Measurements from ENCODE around the gene TCEA2. TPM values are rescaled to one million over a fixed set of nuclear protein-coding genes. Genes with fewer than 3 reads are reported as not detected.
A peak's percentile ranks its signal among the peaks of the same experiment; 100 is the strongest.

The TCEA2 gene
- total RNA-seq, 1 donor from 2014 or later: 23.2 TPM

- H3K9ac ChIP-seq: no peak overlapping the region
- TF ChIP-seq EZH2phosphoT487 (IDR thresholded peaks at IDR 0.05): no peak
- peaks cover 28% of the 10 kb centered on the region for H4K20me1 ChIP-seq (ENCODE audit: low read depth)
- Mint-ChIP-seq H3K4me3 (no peak overlapping the region), H3K36me3 (no peaks in the 10 kb centered on the region), H3K4me1 (peaks cover 11% of the 10 kb centered on the region), H3K9me3 (no peaks in the 10 kb centered on the region), H3K27ac (no peak overlapping the region), H3K27me3 (ENCODE audit: insufficient read depth, low read depth) (peaks cover 68% of the 10 kb centered on the region)
- H3K9me3 ChIP-seq (ENCODE audit: low read depth): no peaks in the 10 kb centered on the region
- H3K4me3 ChIP-seq: no peak overlapping the region
- H3F3A ChIP-seq (ENCODE audit: low read depth): peaks cover 15% of the 10 kb centered on the region
- H3K4me2 ChIP-seq: peak overlapping the region; percentile 69
- H3K27ac ChIP-seq: no peak overlapping the region
- no peaks in the 10 kb centered on the region for H3K79me2 ChIP-seq (ENCODE audit: low read depth)
- no peaks in the 10 kb centered on the region for H3K36me3 ChIP-seq
- H3K4me1 ChIP-seq: peaks cover 21% of the 10 kb centered on the region
- DNase-seq (ENCODE audit: low spot score): no peak
- no peak overlapping the region for H2AFZ ChIP-seq (replicated peaks)
- peaks cover 100% of the 10 kb centered on the region for H3K27me3 ChIP-seq
Measured at GRCh38 chr20:64041781-64042053, 21.3 kb upstream of the TCEA2 start.

GRCh38 chr20:64042054-64042781 lies 20.8 kb upstream of the TCEA2 start:
- Histone ChIP-seq H3F3A (ENCODE audit: low read depth) (peaks cover 15% of the 10 kb centered on the region), H4K20me1 (ENCODE audit: low read depth) (peaks cover 26% of the 10 kb centered on the region), H3K9me3 (ENCODE audit: low read depth) (no peaks in the 10 kb centered on the region), H3K79me2 (ENCODE audit: low read depth) (no peaks in the 10 kb centered on the region), H3K27me3 (peaks cover 100% of the 10 kb centered on the region), H3K4me1 (peaks cover 17% of the 10 kb centered on the region), H3K9ac (no peak overlapping the region), H3K27ac (no peak overlapping the region), H3K36me3 (no peaks in the 10 kb centered on the region), H3K4me2 (peak overlapping the region; percentile 69), H3K4me3 (peak overlapping the region; percentile 35), H2AFZ (replicated peaks) (peak overlapping the region; percentile 19)
- H3K36me3 Mint-ChIP-seq: no peaks in the 10 kb centered on the region
- DNase-seq (ENCODE audit: low spot score): peak; percentile 37
- TF ChIP-seq, protein P1, sequence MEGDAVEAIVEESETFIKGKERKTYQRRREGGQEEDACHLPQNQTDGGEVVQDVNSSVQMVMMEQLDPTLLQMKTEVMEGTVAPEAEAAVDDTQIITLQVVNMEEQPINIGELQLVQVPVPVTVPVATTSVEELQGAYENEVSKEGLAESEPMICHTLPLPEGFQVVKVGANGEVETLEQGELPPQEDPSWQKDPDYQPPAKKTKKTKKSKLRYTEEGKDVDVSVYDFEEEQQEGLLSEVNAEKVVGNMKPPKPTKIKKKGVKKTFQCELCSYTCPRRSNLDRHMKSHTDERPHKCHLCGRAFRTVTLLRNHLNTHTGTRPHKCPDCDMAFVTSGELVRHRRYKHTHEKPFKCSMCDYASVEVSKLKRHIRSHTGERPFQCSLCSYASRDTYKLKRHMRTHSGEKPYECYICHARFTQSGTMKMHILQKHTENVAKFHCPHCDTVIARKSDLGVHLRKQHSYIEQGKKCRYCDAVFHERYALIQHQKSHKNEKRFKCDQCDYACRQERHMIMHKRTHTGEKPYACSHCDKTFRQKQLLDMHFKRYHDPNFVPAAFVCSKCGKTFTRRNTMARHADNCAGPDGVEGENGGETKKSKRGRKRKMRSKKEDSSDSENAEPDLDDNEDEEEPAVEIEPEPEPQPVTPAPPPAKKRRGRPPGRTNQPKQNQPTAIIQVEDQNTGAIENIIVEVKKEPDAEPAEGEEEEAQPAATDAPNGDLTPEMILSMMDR (IDR thresholded peaks at IDR 0.05): no peak
- peak; percentile 91 for TF ChIP-seq EZH2phosphoT487 (IDR thresholded peaks at IDR 0.05)
- peak; percentile 97 for TF ChIP-seq EZH2 (IDR thresholded peaks at IDR 0.05)
- H3K27ac Mint-ChIP-seq: no peak overlapping the region
- no peaks in the 10 kb centered on the region for H3K9me3 Mint-ChIP-seq
- no peak overlapping the region for H3K4me3 Mint-ChIP-seq
- peaks cover 11% of the 10 kb centered on the region for H3K4me1 Mint-ChIP-seq
- peaks cover 71% of the 10 kb centered on the region for H3K27me3 Mint-ChIP-seq (ENCODE audit: insufficient read depth, low read depth)

DNA sequence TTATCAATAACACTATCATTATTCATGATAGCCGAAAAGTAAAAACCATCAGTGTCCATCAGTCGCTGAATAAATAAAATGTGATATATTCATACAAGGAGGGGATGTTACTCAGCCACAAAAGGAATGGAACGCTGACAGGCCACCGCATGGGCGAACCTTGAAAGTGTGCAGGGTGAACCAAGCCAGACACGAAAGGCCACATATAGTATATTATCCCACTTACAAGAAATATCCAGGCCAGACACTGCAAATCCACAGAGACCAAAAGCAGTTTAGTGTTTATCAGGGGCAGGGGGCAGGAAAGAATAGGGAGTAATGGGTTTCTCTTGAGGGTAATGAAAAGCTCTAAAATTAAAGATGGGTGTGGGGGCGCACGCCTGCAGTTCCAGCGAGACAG lies 19.2 kb upstream of the TCEA2 start:
- Histone ChIP-seq H4K20me1 (ENCODE audit: low read depth) (peaks cover 24% of the 10 kb centered on the region), H3K4me1 (peaks cover 8% of the 10 kb centered on the region), H3K4me2 (no peak overlapping the region), H3K4me3 (no peak overlapping the region), H3K9ac (no peak overlapping the region), H3K79me2 (ENCODE audit: low read depth) (no peaks in the 10 kb centered on the region), H3K36me3 (no peaks in the 10 kb centered on the region), H3F3A (ENCODE audit: low read depth) (peaks cover 23% of the 10 kb centered on the region), H2AFZ (replicated peaks) (no peak overlapping the region), H3K27me3 (peaks cover 100% of the 10 kb centered on the region), H3K9me3 (ENCODE audit: low read depth) (no peaks in the 10 kb centered on the region), H3K27ac (no peak overlapping the region)
- no peaks in the 10 kb centered on the region for H3K9me3 Mint-ChIP-seq
- peaks cover 71% of the 10 kb centered on the region for H3K27me3 Mint-ChIP-seq (ENCODE audit: insufficient read depth, low read depth)
- peaks cover 8% of the 10 kb centered on the region for H3K4me1 Mint-ChIP-seq
- H3K36me3 Mint-ChIP-seq: no peaks in the 10 kb centered on the region
- no peak for DNase-seq (ENCODE audit: low spot score)
- H3K4me3 Mint-ChIP-seq: peak overlapping the region; percentile 35
- H3K27ac Mint-ChIP-seq: no peak overlapping the region
- TF ChIP-seq EZH2 (IDR thresholded peaks at IDR 0.05) (peak; percentile 36), EZH2phosphoT487 (IDR thresholded peaks at IDR 0.05) (no peak)

- Histone ChIP-seq H3K79me2 (ENCODE audit: low read depth) (no peaks in the 10 kb centered on the region), H2AFZ (replicated peaks) (no peak overlapping the region), H3F3A (ENCODE audit: low read depth) (peaks cover 23% of the 10 kb centered on the region), H3K27ac (no peak overlapping the region), H3K9ac (no peak overlapping the region), H3K4me2 (no peak overlapping the region), H3K4me1 (peaks cover 5% of the 10 kb centered on the region), H3K4me3 (no peak overlapping the region), H3K27me3 (peaks cover 100% of the 10 kb centered on the region), H3K9me3 (ENCODE audit: low read depth) (no peaks in the 10 kb centered on the region), H4K20me1 (ENCODE audit: low read depth) (peaks cover 19% of the 10 kb centered on the region), H3K36me3 (no peaks in the 10 kb centered on the region)
- H3K9me3 Mint-ChIP-seq: no peaks in the 10 kb centered on the region
- peaks cover 6% of the 10 kb centered on the region for H3K4me1 Mint-ChIP-seq
- no peak overlapping the region for H3K27ac Mint-ChIP-seq
- H3K27me3 Mint-ChIP-seq (ENCODE audit: insufficient read depth, low read depth): peaks cover 67% of the 10 kb centered on the region
- no peaks in the 10 kb centered on the region for H3K36me3 Mint-ChIP-seq
- no peak for DNase-seq (ENCODE audit: low spot score)
- H3K4me3 Mint-ChIP-seq: peak overlapping the region; percentile 36
- TF ChIP-seq EZH2phosphoT487 (IDR thresholded peaks at IDR 0.05) (no peak), EZH2 (IDR thresholded peaks at IDR 0.05) (no peak)
- TF ChIP-seq, protein P1 (IDR thresholded peaks at IDR 0.05): no peak
Measured at GRCh38 chr20:64044484-64045247, 18.3 kb upstream of the TCEA2 start.

All from neural progenitor cell (in vitro differentiated cells).